Nephron (organoid): Measurements from ENCODE around the gene MEPCE.

Experiments used
- H3K27ac Mint-ChIP-seq, 3 experiments: 2 replicates each; pipeline ENCODE4 v1.8.0; 2020; ENCODE audit warnings: mixed read lengths in 3 of 3, mild to moderate bottlenecking in 2 of 3, moderate library complexity in 1 of 3
- H3K27me3 Mint-ChIP-seq: 2 replicates; pipeline ENCODE4 v1.8.0; 2021; ENCODE audit warnings: low read depth, mild to moderate bottlenecking, moderate library complexity, mixed read lengths
- H3K36me3 Mint-ChIP-seq: 2 replicates; pipeline ENCODE4 v1.8.0; 2020; ENCODE audit warnings: low read depth, mixed read lengths
- H3K4me1 Mint-ChIP-seq: 2 replicates; pipeline ENCODE4 v1.8.0; 2020; ENCODE audit warnings: mixed read lengths
- H3K4me3 Mint-ChIP-seq, 3 experiments: 2 replicates each; pipeline ENCODE4 v1.8.0; 2020; ENCODE audit warnings: mild to moderate bottlenecking in 3 of 3, mixed read lengths in 3 of 3, moderate library complexity in 2 of 3
- H3K9me3 Mint-ChIP-seq: 2 replicates; pipeline ENCODE4 v1.8.0; 2020; ENCODE audit warnings: mixed read lengths
- CTCF ChIP-seq, 3 experiments: fragments of 200-600 bp; sonication (generic); IDR thresholded peaks; one replicate each; pipeline ENCODE4 v1.5.0; 2021; ENCODE audit warnings: antibody characterized with exemption in 3 of 3; ENCODE audit not compliant: unreplicated experiment in 3 of 3

MEPCE gene

GRCh38 chr7:100472121-100472851, 42.7 kb downstream of the MEPCE start:
- H3K36me3 Mint-ChIP-seq, result peaks cover 18% of the 10 kb centered on the region
- TF ChIP-seq CTCF (IDR thresholded peaks at IDR 0.05; ENCODE audit: unreplicated experiment in 3 of 3), result no peak
- H3K27me3 Mint-ChIP-seq, result no peaks in the 10 kb centered on the region
- H3K4me1 Mint-ChIP-seq, result peaks cover 32% of the 10 kb centered on the region
- peak overlapping the region in 1 of 3 experiments; percentile 19 for H3K4me3 Mint-ChIP-seq
- peak overlapping the region in 1 of 3 experiments; percentile 56 for H3K27ac Mint-ChIP-seq
- no peaks in the 10 kb centered on the region for H3K9me3 Mint-ChIP-seq

GRCh38 chr7:100472854-100473499, 43.3 kb downstream of the MEPCE start:
- Mint-ChIP-seq H3K4me1 (peaks cover 32% of the 10 kb centered on the region), H3K4me3 (peak overlapping the region; percentile 15 to 59 (median 19)), H3K36me3 (peaks cover 18% of the 10 kb centered on the region), H3K9me3 (no peaks in the 10 kb centered on the region), H3K27ac (peak overlapping the region; percentile 20 to 72 (median 56)), H3K27me3 (no peaks in the 10 kb centered on the region)
- TF ChIP-seq CTCF (IDR thresholded peaks at IDR 0.05; ENCODE audit: unreplicated experiment in 3 of 3), result no peak

- Mint-ChIP-seq H3K27ac (peak overlapping the region; percentile 15 to 80 (median 16)), H3K27me3 (no peaks in the 10 kb centered on the region), H3K4me3 (peak overlapping the region; percentile 88 to 100 (median 91)), H3K36me3 (peaks cover 18% of the 10 kb centered on the region), H3K9me3 (no peaks in the 10 kb centered on the region), H3K4me1 (peaks cover 37% of the 10 kb centered on the region)
- TF ChIP-seq CTCF (IDR thresholded peaks at IDR 0.05; ENCODE audit: unreplicated experiment in 3 of 3), result no peak
Measured at GRCh38 chr7:100475549-100475948, 45.9 kb downstream of the MEPCE start.

GRCh38 chr7:100476101-100476780, 46.6 kb downstream of the MEPCE start:
- Mint-ChIP-seq H3K4me1 (peaks cover 35% of the 10 kb centered on the region), H3K4me3 (peak overlapping the region; percentile 88 to 100 (median 91)), H3K36me3 (peaks cover 14% of the 10 kb centered on the region), H3K27me3 (no peaks in the 10 kb centered on the region), H3K9me3 (no peaks in the 10 kb centered on the region), H3K27ac (peak overlapping the region; percentile 16 to 86 (median 80))
- no peak for TF ChIP-seq CTCF (IDR thresholded peaks at IDR 0.05; ENCODE audit: unreplicated experiment in 3 of 3)

GRCh38 chr7:100476903-100477870, 47.6 kb downstream of the MEPCE start:
- Mint-ChIP-seq H3K36me3 (peaks cover 10% of the 10 kb centered on the region), H3K27me3 (peaks cover 3% of the 10 kb centered on the region), H3K4me3 (peak overlapping the region; percentile 88 to 100 (median 91)), H3K9me3 (no peaks in the 10 kb centered on the region), H3K27ac (peak overlapping the region; percentile 66 to 88 (median 86)), H3K4me1 (peaks cover 40% of the 10 kb centered on the region)
- no peak for TF ChIP-seq CTCF (IDR thresholded peaks at IDR 0.05; ENCODE audit: unreplicated experiment in 3 of 3)
